HG03066 (cell line): ENCODE data around the gene CCNE1.

Experiments used
- ATAC-seq: cut with Tn5 transposase; IDR thresholded peaks from one replicate; pipeline ENCODE4 v1.9.1; 2021; ENCODE audit warnings: low read depth; ENCODE audit not compliant: unreplicated experiment

The CCNE1 gene

GRCh38 chr19:29811125-29812079 lies at the start of gene CCNE1:
CCNE1 (plus strand) TSS chr19:29811991; CDS start chr19:29812556, 565 bp downstream.
- ATAC-seq = peak; percentile 77

DNA sequence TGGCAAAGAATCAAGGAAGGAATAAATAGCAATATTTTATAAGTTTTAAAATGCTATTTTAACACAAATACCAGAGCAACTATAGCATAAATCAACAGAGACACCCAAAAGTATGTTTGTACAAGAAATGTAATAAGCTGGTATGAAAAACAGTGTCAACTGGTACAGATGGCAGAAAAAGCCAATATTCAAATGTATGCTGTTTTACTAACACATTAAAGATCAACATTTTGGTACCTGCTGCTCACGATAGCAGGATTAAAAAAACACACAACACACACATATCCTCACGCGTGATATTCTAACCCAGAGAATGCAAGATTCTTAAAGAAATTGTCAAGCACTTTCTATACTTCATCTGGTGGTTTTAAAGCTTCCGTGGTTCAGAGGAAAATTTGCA lies 48.6 kb upstream of the CCNE1 start:
- no peak for ATAC-seq

DNA sequence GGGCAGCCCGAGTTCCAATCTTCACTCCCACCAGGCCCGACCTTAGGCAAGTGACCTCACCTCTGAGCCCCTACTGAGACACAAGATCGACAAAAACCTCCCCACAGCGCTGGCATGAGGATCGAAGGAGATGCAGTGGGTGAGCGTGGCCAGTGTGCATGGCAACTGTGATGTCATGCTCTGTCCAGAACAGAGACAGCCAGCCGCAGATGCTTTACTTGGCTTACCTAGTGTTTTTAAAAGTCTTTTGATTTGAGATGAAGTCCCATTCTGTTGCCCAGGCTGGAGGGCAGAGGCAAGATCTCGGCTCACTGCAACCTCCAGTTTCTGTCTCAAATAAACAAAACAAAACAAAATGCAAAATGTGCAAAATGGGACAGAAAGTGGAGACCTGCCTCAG lies 47.4 kb upstream of the CCNE1 start:
- no peak for ATAC-seq

GRCh38 chr19:29766100-29766499 lies 45.7 kb upstream of the CCNE1 start:
- ATAC-seq = no peak

GRCh38 chr19:29767039-29767735 lies 44.6 kb upstream of the CCNE1 start:
- ATAC-seq = no peak

DNA sequence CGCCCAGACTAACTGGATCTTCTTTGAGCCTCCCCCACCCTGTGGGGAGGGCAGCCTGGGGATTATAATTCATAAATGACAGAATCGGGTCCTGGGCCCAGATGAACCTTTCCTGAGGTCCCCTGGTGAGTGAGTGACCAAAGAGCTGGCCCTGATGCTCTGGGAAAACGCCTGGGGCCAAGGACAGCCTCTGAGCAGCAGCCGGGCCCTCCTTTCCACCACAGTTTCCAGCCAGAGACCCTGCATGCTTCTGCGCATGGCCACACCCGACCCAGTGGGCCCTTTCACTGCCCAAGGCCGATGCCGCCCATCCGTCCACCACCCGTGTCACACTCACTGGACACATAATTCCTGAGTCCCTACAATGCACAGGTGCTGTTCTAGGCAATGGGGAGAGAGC lies 43.6 kb upstream of the CCNE1 start:
- no peak for ATAC-seq

DNA sequence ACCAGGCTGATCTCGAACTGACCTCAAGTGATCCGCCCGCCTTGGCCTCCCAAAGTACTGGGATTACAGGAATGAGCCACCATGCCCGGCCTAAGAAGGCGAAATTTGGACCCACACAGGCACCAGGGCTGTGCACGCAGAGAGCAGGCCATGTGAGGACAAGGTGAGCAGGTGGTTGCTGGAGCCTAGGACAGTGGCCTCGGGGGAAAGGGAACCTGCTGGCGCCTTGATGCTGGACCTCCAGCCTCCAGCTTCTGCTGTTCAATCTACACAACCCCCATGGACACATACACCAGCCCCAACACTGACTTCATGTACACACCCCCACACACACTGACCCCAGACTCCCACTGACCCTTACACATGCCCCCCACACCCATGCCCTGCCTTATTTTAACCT lies 41.8 kb upstream of the CCNE1 start:
- ATAC-seq = no peak

GRCh38 chr19:29770648-29771047 lies 41.1 kb upstream of the CCNE1 start:
- no peak for ATAC-seq

DNA sequence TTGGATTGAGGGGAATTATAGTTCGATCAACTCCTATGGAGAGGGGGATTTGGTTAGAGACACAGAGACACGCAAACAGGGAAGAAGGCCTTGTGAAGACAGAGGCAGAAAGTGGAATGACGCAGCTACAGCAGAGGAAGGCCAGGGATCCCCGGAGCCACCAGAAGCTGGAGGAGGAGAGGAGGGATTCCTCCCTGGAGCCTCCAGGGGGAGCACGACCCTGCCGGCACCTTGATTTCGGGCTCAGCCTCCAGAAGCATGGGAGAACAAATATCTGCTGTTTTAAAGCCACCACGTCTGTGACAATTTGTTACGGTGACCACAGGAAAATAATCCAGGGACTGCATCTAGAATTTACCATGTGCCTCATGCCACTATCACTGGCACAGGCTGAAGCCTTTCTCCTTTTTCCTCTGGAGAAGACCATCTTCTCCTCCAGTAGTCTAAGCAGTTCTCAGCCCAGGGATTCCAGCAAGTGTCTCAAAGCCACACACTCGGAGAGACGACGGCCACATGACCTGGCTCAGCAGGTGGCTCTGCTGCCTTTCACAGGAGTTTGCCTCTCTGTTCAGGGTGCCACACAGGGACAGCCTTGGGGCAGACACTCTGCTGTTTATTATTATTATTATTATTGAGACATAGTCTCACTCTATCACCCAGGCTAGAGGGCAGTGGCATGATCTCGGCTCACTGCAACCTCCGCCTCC lies 39.9 kb upstream of the CCNE1 start:
- no peak for ATAC-seq

DNA sequence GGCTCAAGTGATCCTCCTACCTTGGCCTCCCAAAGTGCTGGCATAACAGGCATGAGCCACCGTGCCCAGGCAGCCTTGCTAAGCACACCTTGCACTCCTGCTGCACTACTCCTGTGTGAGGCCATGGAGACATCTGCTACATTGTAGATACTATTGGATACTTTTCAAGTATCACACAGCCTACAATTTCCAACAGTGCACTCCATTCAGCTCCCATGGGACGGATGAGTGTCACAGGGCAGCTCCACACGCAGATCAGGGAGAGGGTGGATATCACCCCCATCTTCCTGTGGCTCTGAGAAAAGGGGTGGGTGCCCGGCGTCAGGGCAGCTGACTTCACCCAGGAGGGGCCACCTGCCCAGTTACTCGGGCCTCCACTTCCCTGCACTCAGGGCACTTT lies 39.1 kb upstream of the CCNE1 start:
- no peak for ATAC-seq

DNA sequence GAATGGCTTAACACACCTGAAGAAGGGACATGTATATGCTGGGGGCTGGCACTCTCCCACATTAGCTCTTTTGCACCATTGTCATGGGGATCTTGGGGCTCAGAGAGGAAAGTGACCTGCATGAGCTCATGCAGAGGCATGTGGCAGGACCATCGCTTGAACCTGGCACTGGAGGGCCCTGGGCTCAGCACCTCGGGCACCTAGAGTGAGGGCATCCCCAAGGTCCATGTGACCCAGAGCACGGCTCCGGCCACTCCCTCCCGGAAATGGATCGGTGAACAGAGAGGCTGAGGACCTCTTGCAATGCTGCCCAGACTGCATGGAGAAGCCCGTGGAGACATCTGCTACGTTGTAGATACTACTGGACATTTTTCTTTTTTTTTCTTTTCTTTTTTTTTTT lies 38.6 kb upstream of the CCNE1 start:
- no peak for ATAC-seq

DNA sequence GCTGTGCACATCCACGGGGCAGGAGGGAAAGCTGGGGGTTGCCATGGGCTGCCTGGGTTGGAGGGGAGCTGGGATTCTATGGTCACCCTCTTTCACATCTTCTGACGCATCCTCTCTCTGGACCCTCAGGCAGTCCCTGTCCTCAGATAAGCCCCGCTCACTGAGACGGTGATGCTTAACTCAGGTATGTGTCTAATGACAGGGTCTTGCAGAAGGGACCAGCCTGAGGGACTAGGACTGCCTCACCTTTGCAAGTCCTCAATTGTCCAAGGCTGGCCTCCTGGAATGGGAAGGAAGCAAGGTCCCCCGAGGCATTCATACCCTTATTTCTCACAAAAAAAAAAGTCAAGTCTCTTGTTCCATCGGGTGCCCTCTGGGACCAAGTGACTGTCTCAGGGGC lies 37.7 kb upstream of the CCNE1 start:
- ATAC-seq = no peak

DNA sequence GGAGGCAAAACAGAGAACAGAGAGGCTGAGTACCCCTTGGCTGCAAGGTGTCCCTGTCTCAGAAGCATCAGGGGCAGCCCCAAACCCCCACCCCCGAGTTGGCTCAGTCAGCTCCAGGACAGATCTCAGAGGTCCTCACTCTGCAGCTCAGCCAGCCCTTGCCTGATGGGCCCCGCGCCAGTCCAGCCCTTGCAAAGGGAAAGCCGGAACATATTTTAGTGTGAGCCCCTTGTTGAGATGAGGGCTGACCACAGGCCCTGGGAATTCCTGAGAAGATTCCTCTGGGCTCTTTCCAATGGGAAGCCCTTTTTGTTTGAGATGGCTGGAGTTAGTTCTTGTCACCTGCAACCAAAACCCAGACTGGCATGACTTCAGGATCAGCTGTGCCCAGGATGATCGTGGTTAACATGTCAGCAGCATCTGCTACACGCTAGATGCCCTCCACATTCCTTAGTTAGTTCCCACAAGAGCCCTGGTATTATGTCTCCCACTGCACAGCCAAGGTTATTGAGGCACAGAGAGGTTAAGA lies 33.9 kb upstream of the CCNE1 start:
- ATAC-seq = no peak

DNA sequence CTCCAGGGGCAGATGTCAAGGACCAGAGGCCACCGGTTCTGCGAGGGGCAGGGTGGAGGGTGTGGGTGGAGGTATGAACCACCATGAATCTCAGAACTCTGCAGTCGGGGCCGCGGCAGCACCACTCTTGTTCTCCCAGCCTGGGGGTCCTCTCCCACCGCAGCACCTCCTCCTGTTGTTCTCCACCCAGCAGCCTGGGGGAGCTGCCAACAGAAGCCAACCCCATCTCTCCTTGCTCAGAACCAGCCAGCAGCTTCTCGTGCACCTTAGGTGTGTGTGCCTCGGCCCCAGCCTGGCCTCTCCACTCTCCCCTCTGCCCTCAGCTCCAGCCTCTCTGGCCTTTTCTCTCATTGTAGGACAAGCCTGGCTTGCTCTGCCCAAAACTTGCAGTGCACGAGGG lies 31.9 kb upstream of the CCNE1 start:
- no peak for ATAC-seq

GRCh38 chr19:29781386-29782259 lies 30.2 kb upstream of the CCNE1 start:
- ATAC-seq = no peak

DNA sequence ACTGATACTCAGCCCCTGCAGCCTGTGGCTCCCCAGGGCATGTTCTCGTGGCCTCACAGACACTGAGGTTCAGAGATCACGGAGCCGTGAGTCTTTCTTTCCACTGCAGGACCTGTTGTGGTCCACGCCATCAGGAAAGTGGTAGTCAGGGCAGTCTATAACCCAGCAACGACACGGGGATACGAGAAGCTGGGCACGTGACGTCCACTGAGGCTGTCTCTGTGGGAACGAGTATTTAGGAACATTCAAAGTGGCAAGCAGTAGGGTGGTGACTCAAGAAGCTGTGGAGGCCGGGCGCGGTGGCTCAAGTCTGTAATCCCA lies 29.6 kb upstream of the CCNE1 start:
- ATAC-seq = no peak

GRCh38 chr19:29783627-29784190 lies 28.1 kb upstream of the CCNE1 start:
- ATAC-seq = no peak

- ATAC-seq = no peak
These were observed 27.1 kb upstream of the CCNE1 start for GRCh38 chr19:29784598-29785223.

- ATAC-seq = no peak
These were observed 26.4 kb upstream of the CCNE1 start for GRCh38 chr19:29785360-29785759.
